ENCODE results near the gene LBX1.

The LBX1 gene

GRCh38 chr10:101229266-101230182 is at the start of gene LBX1:
Gene LBX1, minus strand, starts transcription at chr10:101229463. Its CDS starts 648 bp downstream, at chr10:101228815.
- no peak for DNase-seq

- DNase-seq = no peak
Observed at GRCh38 chr10:101273741-101274140, 44.5 kb upstream of the LBX1 start.

DNA sequence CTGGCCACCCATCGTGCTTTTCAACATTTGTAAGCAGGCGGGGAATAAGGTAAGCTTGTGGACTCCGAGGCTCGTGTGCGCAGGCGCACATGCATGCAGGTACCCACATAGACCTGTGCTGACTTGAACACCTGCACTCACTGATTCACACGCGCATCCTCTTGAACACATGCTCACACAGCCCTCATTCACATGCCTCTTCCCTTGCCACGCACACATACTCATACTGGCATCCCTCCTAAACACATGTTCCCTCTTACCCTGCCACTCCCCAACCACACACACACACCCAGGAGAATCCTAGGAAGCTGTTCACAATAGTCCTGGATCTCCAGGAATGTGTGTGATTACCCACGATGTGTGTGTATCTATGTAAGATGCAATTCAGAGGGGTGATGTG is 44.1 kb upstream of the LBX1 start:
- no peak for DNase-seq

- DNase-seq = peak; percentile 85
Observed at GRCh38 chr10:101272229-101272868, 43.1 kb upstream of the LBX1 start.

GRCh38 chr10:101270763-101271162 is 41.5 kb upstream of the LBX1 start:
- DNase-seq = no peak

GRCh38 chr10:101267776-101268175 is 38.5 kb upstream of the LBX1 start:
- DNase-seq = no peak

GRCh38 chr10:101267290-101267680 is 38.0 kb upstream of the LBX1 start:
- DNase-seq = no peak

DNA sequence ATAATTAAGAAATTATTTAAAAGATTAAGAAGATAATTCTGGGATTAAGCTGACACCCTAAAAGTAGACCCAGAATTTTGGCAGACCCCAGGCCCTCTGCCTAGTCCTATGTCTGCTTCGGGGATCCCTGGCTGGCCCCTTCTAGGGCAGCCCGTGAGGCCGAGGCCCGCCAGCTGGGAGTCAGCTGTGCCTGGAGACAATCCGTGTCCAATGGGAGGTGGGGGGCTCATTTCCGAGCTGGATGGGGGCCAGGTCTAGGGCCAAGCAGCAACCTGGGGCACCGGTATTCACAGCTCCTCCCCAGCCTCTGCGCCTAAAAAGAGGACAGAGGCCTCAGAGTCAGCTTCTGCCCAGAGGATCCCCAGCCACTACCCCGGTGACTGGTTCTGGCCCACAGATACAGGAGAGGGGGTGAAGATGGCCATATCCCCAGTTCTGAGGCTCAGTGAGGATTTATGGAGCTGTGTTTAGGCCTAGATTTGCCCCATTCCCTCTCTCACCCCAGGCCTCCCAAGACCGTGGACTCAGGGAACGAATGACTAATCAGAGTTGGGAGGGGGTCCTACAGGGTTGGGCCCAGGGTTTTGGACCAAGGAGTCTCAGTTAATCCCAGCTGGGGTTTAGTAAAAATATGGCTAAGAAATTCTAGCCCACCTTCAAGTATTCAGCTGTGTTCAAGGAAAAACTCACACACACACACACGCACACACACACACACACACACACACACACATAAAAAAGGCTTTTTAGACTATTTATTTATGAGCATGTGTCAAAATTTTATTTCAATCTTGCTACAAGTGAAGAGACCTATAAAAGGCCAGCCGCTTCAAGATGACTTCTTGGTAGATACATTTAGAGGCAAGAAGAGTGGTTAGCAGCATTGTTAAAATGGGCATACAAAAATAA is 37.4 kb upstream of the LBX1 start:
- no peak for DNase-seq

DNA sequence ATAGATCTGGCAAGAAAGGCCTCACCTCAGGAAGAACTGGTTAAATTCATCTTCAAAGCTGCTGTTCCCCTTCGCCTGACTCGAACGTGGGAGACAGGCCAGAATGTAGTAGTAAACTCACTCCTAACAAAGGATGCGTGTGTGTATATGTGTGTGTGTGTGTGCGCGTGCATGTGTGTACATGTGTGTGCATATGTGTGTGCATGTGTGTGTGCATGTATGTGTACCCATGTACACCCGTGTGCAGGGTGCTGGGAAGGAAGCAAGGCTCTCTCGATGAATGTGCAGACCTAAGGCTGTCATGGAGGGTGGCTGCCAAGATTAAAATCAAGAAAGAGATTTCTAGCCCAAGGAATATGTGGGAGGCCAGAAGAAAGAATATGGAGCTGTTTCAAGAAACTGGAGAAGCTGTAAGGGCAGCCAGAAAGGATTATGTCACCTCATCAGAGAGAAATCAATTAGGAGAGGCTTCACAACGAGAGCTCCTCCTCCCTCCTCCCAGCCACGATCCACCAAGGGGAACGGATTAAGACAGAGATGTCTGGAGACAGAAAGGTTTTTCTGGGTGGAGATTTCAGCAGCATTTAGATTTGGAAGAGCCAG is 34.0 kb upstream of the LBX1 start:
- DNase-seq = no peak

GRCh38 chr10:101262147-101262546 is 32.9 kb upstream of the LBX1 start:
- no peak for DNase-seq

DNA sequence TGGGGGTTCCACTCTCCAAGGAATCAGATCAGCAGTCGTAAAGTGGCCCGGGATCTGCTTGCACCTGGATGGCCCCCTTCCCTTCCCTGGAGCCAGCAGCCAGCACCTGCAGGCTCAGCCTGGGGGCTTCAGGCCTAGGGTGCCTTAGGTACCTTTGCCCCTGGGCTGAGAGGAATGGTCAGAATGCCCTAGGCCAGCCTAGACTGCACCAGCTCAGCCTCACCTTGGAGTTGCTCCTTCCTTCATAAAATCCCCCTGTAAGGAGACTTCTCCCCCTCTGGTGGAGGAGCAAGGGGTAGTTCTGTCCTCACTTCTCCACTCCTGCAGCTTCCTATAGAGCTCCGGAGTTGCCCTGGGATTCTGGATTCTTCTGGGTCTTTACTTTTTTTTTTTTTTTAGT is 32.4 kb upstream of the LBX1 start:
- no peak for DNase-seq

- DNase-seq = no peak
Observed at GRCh38 chr10:101260764-101261481, 31.7 kb upstream of the LBX1 start.

DNA sequence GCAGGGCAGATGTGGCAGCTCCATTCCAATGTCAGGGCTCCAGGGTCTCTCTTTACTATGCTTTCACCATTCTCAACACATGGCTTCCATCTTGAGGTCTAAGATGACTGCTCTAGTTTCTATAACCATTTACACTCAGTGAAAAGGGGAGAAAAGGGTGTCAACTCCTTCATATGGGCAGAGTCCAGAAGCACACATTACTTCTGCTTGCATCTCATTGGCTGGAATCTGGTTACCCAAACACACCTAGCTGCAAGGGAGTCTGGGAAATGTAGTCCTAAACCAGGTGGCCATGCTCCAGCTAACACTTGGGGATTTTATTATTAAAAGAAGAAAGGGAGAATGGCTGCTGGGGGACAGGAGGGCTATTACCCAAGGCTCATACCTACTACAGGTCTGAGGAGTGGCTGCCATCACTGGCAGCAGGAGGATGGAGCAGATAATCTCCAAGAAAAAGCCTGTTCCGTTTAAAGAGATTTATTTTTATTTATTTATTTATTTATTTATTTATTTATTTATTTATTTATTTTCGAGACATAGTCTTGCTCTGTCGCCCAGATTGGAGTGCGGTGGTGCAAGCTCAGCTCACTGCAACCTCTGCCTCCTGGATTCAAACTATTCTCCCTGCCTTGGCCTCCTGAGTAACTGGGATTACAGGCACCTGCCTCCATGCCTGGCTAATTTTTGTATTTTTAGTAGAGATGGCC is 29.1 kb upstream of the LBX1 start:
- no peak for DNase-seq

DNA sequence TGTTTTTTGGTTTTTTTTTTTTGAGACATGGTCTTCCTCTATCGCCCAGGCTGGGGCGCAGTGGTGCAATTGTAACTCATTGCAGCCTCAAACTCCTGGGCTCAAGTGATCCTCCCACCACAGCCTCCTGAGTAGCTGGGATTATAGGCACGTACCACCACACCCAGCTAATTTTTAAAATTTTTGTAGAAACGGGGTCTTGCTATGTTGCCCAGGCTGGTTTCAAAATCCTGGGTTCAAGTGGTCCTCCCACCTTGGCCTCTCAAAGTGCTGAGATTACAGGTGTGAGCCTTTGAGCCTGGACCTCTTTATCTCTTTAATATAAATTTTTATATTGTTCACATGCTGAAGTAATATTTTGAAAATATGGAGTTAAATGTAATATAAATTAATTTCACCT is 28.2 kb upstream of the LBX1 start:
- DNase-seq = no peak

GRCh38 chr10:101257084-101257483 is 27.8 kb upstream of the LBX1 start:
- DNase-seq = no peak

DNA sequence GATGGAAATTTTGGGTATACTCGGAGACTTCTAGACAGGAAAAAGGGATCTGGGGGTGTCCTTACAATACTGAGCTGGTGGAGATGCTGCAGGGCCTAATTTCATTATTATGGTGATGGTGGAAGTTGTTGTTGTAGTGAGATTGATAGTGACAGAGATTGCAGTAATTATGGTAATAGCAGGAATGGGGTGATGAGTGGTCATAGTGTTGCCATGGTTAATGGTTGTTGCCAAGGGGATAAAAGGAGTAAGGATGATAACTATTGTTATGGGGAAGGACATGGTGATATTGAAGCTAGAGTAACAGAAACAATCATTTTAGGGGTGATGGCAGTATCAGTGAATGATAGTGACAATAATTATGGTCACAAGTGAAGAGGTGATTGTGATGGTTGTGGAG is 27.1 kb upstream of the LBX1 start:
- no peak for DNase-seq

DNA sequence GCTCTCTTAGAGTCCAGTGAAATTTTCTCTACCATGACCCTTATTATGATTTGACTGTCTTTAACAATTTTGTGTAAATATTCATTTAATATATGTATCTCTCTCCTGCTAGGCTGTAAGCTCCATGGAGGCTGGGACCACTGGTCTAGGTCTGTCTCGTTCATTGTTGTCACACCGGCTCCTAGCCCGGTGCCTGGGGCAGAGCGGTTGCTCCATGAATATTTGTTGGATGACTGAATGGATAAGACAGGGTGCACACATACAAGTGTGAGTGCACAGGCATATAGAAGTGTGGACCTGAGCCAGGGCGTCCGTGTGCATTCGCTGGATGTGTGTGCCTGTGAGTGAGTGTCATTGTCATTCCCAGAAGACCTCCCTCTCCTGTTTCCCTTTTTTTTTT is 20.9 kb upstream of the LBX1 start:
- DNase-seq = no peak

DNA sequence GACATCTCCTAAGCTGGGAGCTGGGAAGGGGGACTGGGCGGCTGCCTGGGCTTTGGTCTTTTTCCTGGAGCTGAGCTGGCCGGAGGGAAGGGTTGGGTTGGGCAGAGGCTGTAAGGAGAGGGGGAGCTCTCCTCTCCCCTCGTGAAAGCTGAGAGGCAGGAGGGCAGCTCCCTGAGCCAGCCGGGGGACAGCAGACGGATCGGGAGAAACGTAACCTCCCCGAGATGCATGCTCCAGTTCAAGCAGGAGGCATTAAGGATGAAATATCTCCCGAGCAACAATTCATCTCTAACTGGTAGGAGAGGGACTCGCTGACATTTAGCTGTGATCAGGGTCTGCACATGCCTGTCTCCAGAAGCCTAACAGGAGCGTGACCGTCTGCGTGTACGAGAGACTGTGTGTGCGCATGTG is 19.9 kb upstream of the LBX1 start:
- DNase-seq = no peak

DNA sequence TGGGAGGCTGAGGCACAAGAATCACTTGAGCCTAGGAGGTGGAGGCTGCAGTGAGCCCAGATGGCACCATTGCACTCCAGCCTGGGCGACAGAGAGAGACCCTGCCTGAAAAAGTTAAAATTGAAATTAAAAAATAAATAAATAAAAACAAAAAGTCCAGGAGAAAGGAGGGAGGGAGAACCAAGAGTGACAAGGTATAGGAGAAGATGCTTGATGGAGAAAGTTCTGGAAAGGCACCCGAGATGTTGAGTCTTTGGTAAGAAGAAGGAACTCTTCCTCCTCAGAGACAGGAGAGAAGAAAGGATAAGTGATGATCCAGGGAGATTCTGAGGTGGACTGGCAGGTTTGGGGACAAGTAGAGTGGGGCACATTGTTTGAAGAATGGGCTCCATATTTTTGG is 17.4 kb upstream of the LBX1 start:
- no peak for DNase-seq

DNA sequence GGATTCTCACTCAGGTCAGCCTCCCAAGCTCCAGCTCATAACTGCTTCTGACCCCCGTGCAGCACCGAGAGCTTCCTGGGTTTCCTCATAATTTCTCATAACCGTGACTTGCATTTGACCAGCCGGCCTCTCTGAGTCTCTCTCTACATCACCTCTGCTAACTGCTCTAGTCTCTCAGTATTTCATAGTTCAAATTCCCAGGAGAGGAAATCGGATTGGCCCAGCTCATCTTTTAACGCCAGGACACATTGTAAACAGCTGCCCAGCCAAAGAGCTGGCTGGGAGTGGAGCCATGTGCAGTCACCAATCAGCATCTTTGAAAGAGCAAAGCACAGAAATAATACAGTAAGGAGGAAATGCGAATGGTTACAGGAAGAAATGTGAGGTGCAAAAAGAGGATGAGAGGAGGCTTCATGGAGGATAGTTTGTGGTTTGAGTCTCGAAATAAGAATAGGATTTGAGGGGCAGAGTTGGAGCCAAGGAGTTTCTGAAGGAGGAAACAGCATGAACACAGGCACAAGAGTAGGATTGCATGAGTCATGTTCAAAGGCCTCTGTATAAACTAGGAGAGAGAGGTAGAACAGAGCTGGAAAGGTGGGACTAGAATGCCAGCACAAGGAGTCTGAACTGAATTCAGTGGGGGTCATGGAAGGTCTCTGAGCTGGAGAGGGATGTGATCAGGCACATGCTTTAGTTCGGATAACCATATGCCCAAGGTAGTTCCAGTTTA is 15.2 kb upstream of the LBX1 start:
- DNase-seq = no peak

All from activated effector memory CD4-positive, alpha-beta T cell treated with anti-CD3 and anti-CD28 coated beads, Interleukin-2, amount 50 U/mL, for 16 hours (primary cell).